Skeletal muscle tissue (tissue), 2 donors: ENCODE data around the gene HOXA2. TPM values are rescaled to one million over a fixed set of nuclear protein-coding genes. Genes with fewer than 3 reads are reported as not detected.

ENCODE experiments used
- small RNA-seq: library from RNA; depleted of rRNA; stranded (forward); fragments of <200 nt; gene quantifications from one replicate; pipeline ENCODE3, GENCODE V24; 2014
- total RNA-seq: library from RNA; depleted of rRNA; stranded (reverse); fragments of >200 nt; gene quantifications from one replicate; pipeline ENCODE4 v1.2.3, GENCODE V29; 2014

The HOXA2 gene
- total RNA-seq, 1 donor from 2014 or later = under 0.01 TPM

Small RNAs within 50 kb of the gene (small RNA-seq; reads per million reads assigned to genes)
- gene AC004080.5 (not detected), gene RF01977 (not detected)

Other genes starting within 250 kb of the HOXA2 start
- gene SKAP2, start 238.1 kb downstream of the HOXA2 start, total RNA-seq = 4.2 TPM
- gene HOXA1, start 6.7 kb downstream of the HOXA2 start, total RNA-seq = not detected
- 2.1 TPM for gene HOXA4, start 28.1 kb upstream of the HOXA2 start, total RNA-seq
- 4.2 TPM for gene HOXA5, start 41.0 kb upstream of the HOXA2 start, total RNA-seq
- gene HOXA6, start 45.1 kb upstream of the HOXA2 start, total RNA-seq = 3.1 TPM
- 3.7 TPM for gene HOXA3, start 49.9 kb upstream of the HOXA2 start, total RNA-seq
- gene HOXA7, start 54.0 kb upstream of the HOXA2 start, total RNA-seq = 1.6 TPM
- gene HOXA9, start 62.9 kb upstream of the HOXA2 start, total RNA-seq = 7.8 TPM
- 13.6 TPM for gene HOXA10, start 71.6 kb upstream of the HOXA2 start, total RNA-seq
- gene HOXA11, start 82.5 kb upstream of the HOXA2 start, total RNA-seq = 2.1 TPM
- gene HOXA13, start 97.4 kb upstream of the HOXA2 start, total RNA-seq = 0.52 TPM
- gene EVX1, start 140.1 kb upstream of the HOXA2 start, total RNA-seq = not detected